GM19467 (cell line): ENCODE results near the gene H2BK1.

Source experiments
- ATAC-seq: cut with Tn5 transposase; IDR thresholded peaks from one replicate; pipeline ENCODE4 v1.9.1; 2021; ENCODE audit warnings: mild to moderate bottlenecking, moderate library complexity; ENCODE audit not compliant: unreplicated experiment

H2BK1 gene

DNA sequence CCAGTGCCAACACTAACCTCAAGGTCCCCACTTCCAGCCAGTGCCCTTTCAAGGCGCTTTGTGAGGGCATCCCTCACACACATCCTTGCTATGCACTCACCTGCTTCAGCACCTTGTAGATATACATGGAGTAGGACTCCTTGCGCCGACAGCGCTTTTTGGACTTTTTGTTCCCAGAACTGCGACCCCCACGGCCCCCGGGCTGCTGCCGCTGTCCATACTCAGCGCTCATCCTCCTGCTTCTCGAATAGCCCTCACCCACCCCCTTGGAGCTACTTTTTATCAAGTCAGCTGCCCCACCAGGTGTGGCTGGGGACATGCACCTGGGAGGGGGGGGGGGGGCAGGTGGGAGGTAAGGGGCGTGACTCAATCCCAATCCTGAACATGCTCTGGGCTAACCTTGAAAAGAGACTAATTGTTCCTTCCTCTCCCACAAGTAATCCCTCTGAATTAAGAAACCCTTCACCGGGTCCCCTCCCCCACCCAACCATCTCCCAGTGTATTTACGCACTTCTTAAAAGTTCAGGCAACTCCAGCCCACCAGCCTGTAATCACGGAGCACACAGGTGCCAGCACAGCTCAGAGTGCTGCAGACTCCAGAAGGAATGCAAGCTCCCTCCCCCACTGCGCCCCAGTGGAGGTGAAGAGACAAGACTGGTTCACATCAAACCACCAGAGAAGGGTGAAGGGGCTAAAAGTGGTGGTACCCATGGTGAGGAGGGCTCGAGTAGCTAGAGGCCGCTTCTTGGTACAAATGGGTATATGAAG is at the start of gene H2BK1:
H2BK1 (minus strand) TSS at position 402 of the 768 bp plus-strand sequence; CDS start at position 232, 170 bp downstream.
- no peak for ATAC-seq

DNA sequence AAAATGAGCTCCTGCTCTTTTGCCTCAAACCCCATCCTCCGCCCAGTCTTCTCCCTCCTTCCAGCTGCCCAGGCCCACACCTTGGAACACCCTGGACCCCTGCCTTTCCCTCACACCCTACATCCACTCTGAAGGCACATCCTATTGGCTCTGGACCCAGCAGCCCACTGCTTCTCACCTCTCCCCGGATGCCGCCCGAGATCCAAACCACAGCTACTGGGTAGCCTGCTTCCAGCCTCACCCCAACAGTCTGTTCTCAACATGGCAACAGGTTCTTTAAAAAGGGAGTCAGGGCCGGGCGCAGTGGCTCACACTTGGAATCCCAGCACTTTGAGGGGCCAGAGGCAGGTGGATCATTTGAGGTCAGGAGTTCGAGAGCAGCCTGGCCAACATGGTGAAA is 47.7 kb upstream of the H2BK1 start:
- ATAC-seq = no peak

DNA sequence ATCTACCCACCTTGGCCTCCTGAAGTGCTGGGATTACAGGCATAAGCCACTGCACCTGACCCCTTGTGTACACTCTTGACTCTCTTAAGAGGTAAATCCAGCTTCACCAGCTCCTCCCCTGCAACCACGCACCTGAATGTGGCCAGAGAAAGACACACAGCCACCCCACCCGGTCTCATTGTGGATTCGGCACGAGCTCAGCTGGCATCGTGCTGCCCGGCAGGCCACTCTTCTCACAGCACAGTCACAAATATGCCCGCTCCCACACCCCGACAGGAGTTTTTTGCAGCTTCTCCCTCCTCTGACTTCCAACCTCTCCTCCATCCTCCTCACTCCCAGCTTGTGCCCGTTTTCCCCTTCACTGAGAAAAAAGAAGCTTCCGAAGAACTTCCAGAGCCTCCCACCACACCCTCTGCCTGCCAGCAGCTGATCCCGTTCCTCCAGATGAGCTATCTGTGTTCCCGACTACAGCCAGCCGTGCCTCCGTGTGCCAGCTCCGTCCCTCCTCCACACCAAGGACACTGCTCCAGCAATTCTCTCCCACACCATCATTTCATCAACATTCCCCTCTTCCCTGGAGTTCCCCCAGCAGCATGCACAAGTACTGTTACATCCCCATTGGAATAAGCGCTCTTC is 46.2 kb upstream of the H2BK1 start:
- no peak for ATAC-seq

DNA sequence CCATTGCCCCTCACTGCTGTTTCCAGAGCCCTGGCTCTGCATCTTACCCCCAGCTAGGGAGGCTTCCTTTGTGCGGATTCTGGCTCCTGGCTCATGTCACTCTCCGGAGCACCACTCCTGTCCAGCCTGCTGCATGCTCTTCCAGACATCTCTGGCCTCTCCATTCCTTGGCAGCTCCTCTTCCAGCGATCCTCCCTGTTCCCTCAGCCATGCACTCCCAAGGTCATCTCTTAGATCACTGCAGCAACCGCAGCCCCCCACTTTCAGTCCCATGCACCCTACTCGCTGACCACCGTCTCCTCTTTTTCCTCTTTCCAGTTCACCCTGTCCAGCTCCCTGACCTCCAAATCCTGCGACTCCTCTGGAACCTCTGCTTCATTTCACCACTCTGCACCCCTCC is 45.1 kb upstream of the H2BK1 start:
- ATAC-seq = no peak

DNA sequence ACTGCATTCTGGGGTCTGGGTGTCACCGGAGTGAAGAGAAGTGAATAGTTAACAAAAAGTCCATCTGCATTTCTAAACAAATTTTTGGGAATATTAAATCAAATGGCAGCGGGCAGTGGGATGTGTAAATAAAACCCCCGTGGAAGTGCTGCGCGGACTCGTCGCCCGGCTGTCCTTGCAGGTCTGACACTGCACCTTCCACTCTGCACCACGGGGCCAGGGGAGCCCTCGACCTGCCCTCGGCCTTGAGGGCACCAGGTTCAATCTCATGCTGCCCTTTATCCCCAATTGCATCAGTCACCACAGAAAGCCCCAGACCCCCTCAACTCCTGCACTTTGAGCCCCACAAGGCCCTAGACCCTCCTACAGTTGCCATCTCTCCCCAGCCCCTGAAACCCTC is 44.6 kb upstream of the H2BK1 start:
- ATAC-seq = no peak

DNA sequence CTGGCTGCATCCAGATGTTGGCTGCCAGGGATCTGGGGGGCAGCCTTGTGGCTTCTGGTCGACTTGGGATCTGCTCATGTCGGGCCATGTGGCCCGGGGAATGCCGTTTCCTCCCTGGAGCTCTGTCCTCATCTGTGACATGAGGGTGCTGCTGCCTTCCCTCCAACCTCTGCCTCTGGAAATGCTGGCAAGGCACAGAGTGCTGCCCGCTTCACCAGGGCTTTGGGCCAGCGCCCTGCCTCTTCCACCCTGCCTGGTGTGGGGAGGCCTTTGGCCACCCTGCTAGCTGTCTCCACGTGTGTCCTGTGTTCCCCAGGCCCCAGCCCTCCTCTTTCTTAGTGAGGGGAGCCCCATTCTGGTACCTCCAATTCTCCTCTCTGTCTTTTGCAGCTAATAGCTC is 44.0 kb upstream of the H2BK1 start:
- no peak for ATAC-seq

DNA sequence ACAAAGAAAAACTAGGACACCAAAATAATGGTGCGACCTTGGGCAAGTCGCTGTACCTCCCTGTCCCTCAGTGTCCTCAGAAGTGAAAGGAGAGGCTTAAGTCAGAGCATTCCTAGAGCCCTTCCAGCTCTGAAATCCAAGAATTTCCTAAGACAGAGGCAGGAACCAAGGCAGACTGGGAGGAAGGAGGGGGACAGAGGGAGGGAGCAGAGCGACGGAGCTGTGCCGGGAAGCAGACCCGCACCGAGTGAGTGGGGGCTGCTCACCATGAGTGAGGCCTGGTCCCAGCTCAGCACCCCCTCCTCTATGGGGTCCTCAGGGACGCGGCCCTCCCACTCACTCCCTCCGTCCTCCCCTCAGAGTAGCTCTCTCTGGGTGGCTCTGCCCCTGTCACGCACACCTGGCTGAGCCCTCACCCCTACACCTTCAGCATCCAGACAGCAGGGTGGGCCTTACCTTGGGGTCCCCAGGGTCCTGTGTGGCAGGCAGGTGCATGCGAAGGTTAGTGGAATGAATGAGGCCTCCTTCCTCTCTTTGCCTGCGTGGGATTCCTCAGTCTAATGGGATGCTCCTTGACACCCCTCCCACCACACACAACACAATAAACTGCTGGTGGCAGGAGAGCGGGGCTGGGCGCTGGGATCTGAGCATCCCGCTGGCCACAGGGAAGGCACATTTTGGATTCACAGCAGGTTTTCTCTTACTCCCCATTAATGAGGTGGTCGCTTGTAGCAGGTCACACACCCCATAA is 42.8 kb upstream of the H2BK1 start:
- no peak for ATAC-seq

DNA sequence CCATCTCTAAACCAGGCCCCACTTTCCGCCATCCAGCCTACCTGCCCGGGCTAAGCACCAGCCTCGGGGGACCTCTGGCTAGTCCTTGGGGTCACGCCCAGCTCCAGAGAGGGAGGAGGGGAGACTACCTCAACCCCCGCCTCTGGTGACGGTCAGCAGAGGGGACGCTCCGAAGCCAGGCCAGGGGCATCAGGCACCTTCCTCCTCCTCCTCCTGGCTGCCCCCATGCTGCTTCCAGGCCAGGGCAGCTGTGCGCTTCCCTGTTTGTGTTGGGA is 42.2 kb upstream of the H2BK1 start:
- ATAC-seq = no peak

DNA sequence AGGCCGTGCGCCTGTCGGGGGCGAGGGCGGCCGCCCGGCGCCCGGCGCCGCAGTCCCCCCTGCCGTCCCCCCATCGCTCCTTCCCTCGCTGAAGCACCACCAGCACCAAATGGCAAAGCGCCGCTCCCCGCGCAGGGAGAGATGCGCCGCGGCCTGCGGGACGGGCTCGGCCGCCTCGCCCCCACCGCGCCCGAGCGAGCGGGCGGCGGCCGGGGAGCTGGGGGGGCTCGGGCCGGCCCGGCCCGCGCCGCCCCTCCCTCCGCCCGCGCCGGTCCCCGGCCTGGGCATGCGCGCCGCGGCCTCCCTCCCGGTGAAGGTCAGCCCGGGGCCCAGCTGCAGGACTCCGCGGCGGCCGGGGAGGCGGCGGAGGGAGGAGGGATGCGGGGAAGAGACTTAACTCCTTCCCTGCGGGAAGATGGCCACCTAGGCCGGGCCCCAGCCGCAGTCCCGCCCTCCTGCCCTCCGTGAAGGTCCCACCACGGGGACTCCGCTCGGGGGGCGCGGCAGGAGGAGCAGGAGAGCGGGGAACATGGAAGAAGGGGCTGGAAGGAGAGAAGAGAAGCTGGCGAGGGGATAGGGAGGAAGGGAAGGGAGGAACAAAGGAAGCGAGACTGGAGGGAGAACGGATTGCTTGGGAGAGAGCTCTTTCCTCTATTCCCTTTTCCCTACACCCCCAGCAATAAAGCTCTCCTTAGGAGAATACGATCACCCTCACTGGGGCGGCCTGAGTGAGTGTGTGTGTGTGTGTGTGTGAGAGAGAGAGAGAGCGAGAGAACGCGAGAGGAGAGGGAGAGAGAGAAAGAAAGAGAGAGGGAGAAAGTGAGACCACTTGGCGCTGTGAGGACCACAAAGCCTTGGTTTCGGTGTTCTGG is 41.6 kb upstream of the H2BK1 start:
- ATAC-seq = no peak

DNA sequence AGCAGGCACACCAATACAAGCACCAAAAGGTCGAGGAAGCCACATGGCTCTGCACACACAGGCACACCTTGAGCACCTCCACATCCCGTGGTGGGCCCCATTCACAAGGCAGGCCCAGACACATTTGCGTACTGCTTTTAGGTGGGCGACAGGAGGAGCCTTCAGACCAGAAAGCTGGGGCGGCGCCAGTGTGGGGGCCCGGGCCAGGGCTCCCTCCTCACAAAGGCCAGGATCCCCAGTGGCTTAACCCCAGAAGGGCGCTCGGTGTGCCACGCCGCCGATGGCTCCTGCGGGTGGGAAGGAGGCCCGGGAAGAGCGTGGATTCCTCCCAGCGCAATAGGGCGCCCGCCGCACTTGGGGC is 41.0 kb upstream of the H2BK1 start:
- no peak for ATAC-seq

DNA sequence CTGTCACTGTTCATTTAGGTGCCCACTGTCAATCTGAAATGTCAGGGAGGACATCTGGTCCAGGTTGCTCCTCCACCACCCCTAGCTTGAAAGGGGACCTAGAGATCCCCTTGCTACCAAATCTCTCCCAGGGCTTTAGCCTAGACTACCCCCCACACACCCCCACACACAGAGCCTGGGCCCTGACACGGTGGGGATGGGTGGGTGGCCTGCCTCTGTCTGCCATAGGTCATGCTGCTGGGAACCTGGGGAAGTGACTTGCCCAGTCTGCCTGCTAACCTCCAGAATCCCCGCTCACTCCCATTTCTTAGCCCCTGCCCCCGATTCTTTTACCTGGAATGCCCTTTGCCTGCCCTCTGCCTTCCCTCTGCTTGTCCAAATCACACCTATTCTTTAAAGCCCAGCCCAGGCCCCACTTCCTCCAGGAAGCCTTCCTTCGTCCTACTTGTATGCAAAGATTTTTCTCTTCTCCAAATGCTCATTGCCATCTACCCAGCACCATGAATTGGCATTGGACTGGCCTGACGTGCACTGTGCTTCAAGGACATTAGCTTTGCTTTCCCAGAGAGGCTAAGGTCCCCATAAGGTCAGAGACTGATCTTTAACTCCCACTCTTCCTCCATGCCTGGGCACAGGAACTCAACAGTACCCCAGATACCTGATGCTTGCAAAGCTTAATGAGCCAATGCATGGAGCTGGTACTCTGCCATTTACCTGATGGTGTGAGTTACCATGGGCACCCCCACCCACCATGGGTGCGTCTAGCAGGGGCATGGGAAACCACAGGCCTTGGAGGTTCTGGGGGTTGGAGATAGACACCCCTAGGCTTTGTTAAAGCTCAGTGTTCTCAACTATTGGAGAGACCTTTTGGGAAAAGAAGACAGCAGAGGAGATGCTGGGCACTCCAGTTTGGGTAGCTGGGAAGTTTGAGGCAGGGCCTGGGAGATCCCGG is 40.2 kb upstream of the H2BK1 start:
- ATAC-seq = no peak

DNA sequence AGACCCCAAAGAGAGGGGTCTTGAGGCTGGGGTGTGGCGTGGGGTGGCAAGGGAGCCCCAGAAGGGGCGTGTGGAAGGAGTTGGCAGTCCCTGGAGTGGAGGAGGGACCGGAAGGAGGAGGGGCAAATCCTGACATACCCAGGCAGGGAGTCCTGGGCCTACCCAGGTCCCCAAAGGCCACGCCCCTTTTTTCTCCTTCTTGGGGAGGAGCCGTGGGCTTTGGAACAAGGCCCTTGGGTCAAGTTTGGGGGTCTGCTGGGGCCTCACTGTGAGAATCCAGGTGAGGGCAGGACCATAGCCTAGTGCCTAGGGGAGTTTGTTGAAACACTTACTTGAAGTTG is 39.4 kb upstream of the H2BK1 start:
- ATAC-seq = no peak

DNA sequence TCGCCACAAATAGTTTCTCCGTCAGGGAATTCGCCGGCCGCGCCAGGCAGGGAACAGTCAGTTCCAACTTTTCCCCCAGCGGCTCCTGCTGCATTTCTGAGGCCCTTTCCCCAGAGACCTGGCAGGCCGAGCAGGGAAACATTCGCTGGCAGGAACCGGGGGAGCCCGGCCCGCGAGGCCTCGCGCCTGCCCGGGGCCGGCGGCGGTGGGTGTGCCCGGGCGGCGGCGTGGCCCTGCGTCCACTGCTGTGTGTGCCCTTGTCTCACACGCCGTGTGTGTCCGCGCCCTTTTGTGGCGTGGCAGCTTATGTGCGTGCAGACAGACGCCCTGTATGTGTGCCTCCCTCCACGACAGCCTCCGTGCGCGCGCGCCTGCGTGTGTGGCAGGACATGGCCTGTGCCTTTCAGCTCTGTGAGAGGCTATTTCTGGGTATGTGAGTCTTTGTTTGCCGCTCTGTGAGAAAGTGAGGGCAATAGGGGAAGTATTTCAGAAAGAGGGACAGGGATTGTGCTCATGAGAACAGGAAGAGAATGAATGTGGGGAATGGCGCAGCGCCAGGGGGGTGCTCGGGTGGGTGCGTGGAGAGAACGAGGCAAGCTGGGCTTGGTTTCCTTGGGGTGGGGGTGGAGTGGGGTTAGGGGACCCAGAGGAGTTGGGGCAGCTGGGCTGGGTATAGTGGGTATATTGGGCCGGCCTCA is 38.9 kb upstream of the H2BK1 start:
- ATAC-seq = no peak

DNA sequence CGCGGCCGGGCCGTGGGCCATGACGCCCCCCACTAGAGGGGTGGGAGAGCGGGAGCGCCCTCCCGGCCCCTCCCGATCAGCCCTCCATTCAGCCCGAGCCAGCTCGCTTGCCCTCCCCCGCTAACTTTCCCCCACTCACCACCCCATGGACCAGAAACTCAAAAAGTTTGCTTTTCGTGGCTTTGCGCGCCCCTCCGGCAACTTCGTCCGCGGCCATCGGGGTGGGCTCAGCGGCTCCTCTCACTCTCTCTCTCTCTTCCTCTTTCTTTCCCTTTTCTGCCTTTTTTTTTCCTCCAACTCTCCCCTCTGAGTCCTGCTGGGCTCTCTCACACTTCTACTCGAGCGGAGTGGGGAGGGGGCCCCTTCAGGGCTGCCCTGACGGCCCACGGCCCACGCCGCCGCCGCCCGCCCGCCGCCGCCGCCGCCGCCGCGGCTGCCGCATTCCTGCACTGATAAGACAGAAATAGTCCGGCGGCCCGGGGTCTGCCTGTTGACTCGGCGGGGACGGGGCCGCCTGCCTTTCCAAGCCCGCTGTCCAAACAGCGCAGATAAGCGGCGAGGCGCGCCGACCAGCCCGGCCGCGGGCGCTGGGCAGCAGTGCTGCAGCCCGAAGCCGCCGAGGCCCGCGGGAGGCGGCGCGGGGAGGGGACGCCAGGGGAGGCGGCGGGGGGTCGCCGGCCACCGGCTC is 38.2 kb upstream of the H2BK1 start, which contains the start of gene SMARCD3:
SMARCD3 (minus strand) TSS at position 349 of the 688 bp plus-strand sequence; CDS start at position 217, 132 bp downstream.
- no peak for ATAC-seq

DNA sequence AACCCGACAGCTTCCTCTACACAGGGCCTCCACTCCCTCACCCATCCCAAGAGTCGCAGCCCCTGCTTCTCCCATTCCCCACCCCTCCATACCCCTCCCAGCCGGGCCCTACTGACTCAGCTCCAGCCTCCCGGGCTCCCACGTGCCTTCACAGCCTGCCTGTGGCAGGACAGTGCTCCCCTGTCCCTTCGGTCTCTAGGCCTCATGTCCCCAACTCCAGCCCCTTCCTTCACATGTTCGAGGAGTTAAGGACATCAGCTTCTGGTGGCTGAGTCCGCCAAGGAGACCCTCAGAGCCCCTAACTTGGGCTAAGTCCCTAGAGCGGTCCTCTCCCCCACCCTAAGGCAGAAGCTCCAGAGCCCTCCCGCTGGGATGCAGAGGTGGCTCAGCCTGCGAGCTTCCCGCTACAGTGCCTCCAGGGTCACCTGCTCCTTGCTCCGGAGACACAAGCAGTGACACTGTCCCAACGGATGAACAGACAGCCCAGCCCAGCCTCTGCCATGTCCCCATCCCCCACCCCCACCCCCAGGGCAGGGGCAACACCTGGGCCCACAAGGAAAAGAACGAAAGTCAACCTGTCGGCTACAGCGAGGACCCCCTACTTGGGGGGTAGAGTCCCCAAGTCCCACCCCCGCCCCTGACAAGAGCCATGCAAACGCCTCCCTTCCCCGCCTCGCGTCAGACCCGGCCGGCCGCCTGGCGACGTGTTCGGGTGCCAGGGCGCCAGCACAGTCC is 37.5 kb upstream of the H2BK1 start:
- ATAC-seq = no peak

DNA sequence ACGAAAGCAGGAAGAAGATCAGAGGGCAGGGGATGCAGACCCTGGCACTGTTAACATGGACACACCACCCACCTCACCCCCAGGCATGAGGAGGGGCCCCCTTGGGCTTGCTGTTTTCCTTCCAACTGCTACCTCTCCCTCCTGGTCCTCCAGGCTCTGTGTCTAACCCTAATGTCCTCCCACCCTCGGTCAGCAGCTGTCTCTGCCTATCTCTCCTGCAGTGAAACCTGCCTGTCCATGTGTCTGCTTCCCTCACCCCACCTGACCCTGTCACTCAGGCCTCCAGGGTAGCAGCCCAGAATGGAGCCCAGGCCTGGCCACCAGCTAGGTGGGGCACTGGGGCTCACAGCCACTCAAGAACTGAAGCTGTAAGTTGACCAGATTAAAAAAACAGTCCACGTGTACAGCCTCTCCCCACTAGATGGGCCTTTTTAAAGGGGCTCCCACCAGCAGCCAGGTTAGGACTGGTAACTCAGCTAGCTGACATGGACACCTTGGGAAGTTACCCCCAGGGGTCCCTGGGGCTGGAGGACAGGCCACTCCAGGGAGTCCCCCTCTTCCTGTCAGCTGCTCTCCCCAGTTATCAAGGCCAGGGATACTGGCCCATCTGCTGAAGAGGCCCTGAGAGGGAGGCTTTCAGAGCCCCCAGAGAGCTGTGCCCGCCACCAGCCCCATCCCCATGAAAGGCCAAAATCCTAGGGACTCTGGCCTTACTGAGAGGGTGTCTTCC is 36.7 kb upstream of the H2BK1 start:
- ATAC-seq = no peak

DNA sequence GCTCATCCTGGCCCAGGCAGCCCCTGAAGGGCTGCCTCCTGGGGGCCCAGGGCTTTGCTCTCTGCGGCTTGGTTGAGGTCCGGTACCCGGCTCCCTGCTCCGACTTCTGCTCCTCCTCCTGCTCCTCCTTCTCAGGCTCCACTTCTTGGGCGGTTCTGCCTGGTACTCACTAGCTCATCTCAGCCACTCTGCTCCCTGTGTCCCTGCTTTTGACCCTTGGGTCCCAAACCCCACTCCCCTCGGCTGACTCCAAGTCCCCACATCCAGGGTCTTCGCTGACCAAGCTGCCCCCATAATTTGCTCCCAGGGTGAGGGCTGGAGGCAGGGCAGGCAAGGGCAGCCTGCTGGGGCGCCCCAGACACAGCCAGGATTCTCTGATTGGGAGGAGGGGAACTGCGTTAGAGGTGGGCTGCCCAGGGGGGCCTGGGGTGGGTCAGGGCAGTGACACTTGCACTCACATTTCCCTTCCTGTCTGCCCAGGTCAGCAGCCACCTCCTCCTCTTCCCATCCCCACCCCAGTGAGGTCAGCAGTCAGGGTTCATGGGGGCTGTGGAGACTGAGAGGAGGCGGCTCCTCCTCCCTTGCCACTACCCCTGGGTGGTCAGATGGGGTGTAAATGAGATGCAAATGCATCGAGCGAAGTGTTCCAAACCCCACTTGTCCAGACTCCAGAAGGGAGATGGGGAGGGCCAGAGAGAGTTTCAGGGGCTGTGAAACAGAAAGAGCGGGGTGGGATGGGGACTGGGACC is 36.0 kb upstream of the H2BK1 start:
- no peak for ATAC-seq
